HG03558 (cell line): Measurements from ENCODE around the gene AGT.
"Not testable (repeated sequence)": the region's sequence is repeated elsewhere in the genome, so short reads cannot be mapped to it uniquely, and the experiment has no call there.

Source experiments
- ATAC-seq: cut with Tn5 transposase; IDR thresholded peaks from one replicate; pipeline ENCODE4 v1.9.1; 2021; ENCODE audit warnings: moderate number of reproducible peaks; ENCODE audit not compliant: unreplicated experiment; ENCODE audit errors: extremely low read depth

Gene AGT

DNA sequence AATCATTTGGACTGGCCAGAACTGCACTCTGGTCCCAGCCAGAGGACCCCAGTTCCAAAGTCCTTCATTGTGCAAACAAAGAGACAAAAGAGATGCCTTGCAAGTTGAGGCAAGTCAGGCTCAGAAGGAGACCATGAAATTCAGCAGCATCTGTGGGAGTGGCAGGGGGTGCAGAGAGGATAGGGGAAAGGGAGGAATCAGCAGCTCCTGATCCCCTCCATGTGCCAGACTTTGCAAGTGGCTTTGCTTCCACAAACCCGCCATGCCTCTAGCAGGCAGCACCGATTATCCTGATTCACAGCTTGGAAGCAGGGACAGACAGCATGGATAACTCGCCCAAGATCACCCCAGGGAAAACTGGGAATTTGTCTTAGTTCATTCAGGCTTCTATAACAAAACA, 31.1 kb upstream of the AGT start:
- ATAC-seq, result no peak

DNA sequence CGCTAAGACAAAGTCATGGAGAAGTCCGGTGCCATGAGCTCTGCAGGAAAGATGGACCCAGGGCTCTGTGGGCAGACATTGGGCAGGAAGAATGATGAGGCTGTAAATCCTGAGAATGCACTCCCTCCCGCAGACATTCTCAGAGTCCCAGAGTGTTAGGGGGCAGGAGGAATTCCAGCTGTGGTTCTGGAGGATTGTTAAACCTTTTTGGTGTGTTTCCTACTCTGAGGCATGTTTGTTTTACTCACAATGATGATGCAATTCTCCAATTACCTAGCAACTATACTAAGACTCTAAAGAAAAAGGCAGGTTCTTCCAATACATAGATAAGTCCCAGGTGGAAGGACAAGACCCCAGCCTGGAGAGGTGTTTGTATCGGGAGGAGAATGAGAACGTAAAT, 30.5 kb upstream of the AGT start:
- no peak for ATAC-seq

DNA sequence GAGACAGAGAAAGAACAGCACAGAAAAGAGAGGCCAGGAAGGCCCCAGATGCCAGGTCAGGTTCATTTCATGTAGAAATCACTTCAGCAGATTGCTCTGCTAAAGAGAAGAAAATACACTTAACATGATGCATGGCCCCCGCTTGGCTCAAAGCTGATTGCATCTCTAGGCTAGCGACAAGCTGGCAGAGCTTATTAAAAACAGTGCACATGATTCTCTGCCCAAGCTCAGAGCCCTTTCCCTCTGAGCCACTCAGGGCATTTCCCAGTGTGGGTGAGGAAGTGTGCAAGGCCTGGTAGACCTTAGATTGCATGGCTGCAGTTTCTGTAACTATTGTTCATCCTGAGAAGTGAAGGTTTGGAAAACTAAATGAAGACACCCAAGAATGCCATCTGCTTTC, 30.0 kb upstream of the AGT start:
- ATAC-seq, result no peak

DNA sequence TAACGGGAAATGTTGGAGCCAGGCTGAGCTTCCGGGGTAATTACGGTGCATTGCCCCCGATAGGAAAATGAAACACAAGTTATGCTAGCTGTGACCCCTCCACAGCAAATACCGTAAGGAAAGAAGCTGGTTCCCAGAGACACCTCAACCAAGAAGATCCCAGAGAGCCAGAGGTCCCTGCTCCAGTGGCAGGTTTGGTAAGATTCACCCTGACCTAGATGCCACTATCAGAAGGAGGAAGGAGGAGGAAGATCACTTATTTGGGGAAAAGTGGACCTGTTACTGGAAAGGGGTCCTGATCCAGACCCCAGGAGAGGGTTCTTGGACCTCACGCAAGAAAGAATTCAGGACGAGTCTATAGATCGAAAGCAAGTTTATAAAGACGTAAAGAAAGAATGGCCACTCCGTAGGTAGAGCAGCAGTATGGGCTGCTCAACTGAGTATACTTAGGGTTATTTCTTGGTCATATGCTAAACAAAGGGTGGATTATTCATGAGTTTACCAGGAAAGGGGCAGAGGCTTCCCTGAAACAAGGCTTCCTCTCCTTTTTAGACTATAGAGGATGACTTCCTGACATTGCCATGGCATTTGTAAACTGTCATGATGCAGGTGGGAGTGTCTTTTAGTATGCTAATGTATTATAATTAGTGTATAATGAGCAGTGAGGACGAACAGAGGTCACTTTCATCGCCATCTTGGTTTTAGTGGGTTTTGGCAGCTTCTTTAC, 25.8 kb upstream of the AGT start:
- no peak for ATAC-seq

DNA sequence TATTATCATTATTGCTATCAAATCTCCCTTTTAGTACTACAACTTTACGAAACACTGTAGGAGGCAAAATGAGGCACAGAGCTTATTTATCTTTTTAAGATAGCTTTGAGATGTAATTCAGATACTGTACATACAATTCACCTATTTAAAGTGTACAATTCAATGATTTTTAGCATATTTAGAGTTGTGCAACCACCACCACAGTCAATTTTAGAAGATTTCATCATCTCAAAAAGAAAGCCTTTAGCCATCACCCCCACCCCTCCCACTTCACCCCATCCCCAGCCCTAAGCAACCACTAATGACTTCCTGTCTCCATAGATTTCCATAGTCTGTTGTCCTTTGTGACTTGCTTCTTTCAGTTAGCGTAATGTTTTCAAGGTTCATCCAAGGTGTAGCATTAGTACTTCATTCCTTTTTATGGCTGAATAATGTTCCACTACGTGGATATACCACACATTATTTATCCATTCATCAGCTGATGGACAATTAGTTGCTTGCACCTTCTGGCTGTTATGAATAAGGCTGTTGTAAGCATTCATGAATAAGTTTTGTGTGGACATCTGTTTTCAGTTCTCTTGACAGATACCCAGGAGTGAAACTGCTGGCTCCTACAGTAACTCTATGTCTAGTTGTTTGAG, 23.8 kb upstream of the AGT start:
- no peak for ATAC-seq

DNA sequence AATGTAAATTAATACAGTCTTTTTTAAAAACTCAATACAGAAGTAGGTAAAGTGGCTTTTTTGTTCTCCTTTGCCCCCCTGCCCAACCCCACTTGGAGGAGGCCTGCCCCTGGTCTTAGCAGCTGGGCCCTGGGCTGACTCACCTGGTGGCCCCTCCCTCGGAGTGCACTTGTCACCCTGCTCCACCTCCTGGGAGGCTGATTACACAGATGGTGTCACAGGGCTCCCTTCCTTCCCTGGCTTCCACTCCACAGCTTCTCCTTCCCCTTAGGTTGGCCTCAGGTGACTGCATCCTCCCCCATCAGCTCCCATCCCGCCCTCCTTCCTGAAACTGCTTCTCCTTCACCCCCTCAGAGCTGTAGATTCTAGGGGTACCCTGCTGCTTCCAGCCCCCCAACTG, 21.5 kb upstream of the AGT start:
- ATAC-seq, result no peak

DNA sequence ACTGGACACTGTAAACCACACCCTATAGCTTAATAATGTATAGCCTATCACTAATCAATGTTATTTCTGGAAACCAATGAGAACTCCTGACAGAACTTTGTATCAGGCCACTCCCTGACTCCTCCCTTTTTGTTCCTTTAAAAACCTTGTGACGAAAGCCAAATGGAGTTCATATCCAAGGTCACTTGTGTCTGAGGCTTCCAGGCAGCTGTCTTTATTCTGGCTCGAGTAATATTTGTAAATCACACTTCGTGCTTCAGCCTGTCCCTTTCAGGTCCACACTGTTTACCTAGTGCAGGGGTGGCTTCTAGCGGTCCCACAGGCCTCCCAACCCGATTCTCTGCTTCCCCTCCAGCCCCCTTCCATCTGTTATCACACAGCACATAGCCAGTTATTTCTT, 17.1 kb upstream of the AGT start:
- no peak for ATAC-seq

DNA sequence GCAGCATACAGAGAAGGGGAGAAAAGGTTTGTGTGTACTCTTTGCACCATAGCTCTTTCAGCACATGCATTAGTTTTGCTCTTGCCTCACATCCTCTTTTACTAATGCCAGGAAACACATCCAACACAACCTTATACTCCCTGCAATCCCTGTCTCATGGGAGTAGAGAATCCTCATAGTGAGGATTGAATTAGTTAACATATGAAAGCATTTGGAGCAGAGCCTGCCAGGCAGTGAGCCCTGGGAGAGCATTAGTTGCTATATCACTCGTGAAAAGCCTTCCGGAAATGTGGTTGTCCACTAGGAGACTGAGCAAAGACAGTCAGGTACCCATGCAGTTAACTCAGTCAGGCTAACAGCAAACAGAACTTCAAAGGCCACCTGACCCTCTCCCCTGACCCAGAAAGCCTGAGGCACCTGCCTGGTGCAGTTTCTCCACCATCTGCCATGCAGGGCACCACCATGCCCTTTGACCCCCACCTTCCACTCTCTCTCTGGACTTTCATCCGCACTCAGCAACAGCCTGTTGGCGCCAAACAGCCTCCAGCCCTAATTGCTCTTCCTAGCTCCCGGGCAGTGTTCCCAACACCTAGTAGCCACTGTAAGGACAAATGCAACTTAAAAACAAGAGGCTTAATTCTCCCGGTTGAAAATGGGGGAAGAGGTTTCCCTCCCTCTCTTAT, 14.9 kb upstream of the AGT start:
- no peak for ATAC-seq

DNA sequence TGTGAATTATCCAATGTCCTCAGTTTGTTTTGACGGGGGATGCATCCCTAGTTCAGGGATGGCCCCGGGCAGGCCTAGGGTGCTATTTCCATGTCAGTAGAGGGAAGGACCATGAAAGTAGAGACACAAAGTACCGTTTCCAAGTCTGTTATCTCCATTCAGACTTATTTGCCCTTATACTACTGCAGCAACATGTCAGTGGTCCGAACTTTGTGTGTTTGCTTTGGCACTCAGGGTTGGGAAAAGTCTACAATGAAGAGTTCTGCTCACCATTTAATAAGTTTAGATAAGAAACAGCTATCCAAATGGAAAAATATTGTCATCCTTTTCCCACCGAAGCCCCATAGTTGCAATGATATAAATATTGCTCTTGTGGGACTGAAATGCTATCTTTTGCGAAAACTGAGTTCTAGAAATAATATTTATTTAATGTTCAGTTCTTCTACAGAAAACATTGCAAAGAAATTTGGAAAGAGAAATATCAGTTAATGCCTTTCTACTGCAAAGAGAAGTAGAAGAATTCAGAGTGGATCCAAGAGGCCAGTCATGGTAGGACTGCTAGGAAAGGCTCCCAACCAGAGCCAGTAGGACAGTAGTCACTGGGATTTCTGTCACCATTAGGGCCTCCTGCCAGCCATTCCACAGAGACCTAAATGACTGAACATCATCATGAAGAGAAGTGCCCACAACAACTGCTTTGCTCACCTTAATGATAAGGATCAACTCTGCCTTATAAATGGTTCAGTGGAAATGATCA, 11.5 kb upstream of the AGT start:
- no peak for ATAC-seq

DNA sequence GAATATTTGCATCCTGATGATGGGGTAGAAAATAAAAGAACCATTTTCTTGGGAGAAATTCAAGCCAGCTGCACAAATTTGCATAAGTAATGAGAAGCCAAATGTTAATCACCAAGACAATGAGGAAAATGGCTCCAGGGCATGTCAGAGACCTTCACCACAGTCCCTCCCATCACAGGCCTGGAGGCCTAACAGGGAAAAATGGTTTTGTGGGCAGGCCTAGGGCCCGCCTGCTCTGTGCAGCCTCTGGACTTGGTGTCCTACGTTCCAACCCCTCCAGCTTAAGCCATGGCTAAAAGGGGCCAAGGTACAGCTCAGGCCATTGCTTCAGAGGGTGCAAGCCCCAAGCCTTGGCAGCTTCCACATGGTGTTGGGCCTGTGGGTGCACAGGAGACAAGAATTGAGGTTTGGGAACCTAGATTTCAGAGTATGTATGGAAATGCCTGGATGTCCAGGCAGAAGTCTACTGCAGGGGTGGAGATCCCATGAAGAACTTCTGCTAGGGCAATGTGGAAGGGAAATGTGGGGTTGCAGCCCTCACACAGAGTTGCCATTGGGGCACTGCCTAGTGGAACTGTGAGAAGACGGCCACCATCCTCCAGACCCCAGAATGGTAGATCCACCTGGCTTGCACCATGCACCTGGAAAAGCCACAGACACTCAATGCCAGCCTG, 8.1 kb upstream of the AGT start:
- not testable (repeated sequence) for ATAC-seq

DNA sequence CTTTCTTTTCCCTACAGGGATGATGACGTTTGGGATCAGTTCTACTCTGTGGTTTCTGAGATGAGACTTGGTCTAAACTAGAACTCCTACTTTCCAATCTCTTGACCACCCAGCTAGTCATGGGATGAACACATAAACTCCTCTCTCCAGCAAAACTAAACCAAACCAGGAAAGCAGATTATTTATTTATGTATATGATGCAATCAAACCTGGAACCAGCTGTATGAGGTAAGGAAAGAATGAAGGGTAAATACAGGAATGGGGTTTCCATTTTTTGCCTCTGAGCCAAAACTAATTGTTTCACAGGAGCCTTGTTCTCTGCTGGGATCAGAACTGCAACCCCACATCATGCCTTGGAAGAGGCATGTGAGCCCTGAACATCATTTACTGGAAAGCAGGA, 3.3 kb upstream of the AGT start:
- no peak for ATAC-seq

DNA sequence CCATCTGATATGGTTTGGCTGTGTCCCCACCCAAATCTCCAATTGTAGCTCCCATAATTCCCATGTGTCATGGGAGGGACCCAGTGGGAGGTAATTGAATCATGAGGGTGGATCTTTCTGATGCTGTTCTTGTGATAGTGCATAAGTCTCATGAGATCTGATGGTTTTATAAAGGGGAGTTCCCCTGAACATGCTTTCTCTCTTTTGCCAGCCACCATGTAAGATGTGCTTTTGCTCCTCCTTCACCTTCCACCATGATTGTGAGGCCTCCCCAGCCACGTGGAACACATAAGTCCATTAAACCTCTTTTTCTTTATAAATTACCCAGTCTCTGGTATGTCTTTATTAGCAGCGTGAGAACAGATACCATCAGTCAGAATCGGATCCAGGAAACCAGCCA, 2.5 kb upstream of the AGT start:
- ATAC-seq, result not testable (repeated sequence)

DNA sequence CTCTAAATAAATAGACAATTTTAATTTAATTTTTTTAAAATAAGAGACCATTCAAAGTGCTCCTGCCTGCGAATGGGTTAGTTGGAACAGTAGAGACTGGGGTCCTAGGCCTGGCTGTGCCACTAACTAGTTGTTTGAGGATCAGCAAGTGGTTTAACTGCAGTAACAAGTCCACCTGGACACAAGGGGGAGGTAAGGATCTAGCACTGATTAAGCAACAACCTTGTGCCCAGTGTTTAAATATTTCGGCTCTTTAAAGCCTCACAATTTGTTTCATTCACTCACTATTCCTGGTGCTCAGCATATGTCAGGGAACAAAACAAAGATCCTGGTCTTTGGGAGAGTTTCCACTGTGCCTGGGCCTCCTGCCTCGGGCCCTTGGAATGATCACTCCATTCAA, 1.6 kb upstream of the AGT start:
- no peak for ATAC-seq

DNA sequence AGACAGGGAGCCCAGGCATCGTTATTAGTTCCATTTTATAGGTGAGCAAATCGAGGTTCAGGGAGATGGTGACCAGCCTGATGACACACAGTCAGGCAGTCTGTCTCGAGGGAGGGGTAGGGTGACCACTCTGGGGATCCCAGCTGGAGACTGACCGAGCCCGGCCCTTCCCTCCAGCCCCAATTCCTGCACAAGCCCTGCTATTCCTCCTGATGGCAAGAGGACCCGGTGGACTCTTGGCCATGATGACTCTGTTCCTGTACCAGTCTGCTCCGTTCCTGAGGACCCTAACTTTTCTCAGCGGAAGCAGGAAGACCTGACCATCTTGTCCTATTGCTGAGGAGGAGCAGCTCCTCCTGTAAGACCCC, 391 bp downstream of the AGT start:
- no peak for ATAC-seq

DNA sequence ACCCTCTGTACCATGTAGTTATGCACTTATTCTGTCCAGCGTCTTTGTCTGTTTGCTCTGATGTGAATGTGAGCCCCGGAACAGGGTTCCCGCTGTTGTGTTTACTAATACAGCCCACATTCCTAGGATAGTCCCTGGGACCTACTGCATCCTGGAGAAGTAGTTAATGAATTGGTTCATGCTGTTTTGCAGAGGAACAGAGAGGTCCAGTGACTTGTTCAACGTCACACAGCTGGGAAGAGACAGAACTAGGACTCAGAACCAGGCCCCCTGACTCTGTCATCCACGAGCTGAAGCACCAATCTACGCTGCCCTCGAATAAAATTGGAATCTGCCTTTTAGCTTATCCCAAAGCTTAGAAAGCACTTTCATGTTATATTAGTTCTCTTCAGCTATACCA, 784 bp downstream of the AGT start:
- ATAC-seq, result no peak

DNA sequence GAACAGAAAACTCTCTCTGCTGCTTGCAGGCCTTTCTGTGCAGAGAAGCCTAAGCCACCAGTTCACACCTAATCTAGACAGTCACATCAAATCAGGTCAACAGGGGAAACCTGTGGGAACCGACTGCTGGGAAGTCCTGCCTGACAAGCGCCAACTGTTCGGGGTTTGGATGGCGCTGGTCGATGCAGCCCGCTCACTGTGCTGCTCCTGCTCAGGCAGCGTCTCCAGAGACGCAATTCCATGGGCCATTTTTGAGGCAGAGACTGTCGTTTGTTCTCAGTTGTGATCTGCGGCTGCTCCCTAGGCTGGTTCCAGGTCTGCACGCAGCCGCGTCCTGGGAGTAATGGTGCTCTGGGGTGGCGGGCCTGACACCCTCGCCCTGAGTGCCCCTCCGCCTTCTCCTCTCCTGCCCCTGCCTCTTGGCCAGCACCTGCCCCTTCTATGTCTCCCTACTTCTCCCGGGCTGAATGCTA, 1.4 kb downstream of the AGT start:
- ATAC-seq, result no peak

DNA sequence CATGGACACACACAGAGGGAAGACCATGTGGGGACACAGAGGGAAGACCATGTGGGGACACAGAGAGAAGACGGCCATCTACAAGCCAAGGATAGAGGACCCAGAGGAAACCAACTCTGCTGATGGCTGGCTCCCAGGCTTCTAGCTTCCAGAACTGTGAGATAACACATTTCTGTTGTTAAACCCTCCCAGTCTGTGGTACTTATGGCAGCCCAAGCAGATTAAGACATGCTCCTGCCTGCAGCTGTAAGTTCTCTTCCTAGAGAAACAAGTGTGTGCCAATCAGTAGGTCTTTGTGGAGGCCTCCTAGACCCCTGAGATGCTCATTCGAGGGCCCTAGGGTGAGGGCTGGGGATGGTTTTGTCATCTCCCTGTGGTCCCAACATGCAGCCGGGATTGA, 2.7 kb downstream of the AGT start:
- ATAC-seq, result no peak

DNA sequence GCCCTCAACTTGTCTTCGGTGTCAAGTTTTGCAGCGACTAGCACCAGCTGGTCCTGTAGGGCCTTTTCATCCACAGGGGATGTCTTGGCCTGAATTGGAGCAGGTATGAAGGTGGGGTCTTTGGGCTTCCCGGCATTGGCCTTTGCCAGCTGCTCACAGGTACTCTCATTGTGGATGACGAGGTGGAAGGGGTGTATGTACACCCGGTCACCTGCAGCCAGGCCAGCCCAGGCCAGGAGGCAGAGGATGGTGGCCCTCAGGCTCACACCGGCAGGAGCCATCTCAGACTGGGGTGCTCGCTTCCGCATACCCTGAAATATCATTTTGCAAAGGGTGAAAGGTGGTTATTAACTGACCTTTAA, 3.4 kb downstream of the AGT start:
- no peak for ATAC-seq

DNA sequence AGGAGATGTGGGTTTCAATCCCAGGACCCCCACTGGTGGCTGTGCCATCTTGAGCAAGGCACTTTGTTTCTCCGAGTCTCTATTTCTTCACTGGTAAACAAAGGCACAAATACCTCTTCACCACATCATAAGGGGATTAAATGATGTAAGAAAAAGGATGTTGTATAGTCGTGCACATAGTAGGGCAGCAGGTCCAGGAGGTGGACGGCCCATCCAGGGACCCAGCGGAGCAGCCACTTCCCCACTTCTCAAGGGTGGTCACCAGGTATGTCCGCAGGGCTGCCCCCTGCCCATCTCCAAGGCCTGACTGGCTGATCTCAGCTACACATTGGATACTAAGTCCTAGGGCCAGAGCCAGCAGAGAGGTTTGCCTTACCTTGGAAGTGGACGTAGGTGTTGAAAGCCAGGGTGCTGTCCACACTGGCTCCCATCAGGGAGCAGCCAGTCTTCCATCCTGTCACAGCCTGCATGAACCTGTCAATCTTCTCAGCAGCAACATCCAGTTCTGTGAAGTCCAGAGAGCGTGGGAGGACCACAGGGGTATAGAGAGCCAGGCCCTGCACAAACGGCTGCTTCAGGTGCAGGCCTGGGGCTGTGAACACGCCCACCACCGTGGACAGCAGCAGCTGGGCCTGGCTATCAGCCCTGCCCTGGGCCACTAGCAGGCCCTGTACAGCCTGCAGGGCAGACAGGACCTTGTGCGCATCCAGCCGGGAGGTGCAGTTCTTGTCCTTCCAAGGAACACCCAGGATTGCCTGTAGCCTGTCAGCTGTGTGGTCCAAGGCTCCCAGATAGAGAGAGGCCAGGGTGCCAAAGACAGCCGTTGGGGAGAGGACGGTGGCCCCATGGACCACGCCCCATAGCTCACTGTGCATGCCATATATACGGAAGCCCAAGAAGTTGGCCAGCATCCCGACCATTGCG, 4.0 kb downstream of the AGT start:
- no peak for ATAC-seq
